GM12872 (cell line): ENCODE measurements around the gene DSTN.

Experiments used
- CTCF ChIP-seq: IDR thresholded peaks from 3 replicates; pipeline ENCODE4 v1.5.1; 2011; ENCODE audit warnings: low read depth, mild to moderate bottlenecking, low read length, moderate library complexity; ENCODE audit not compliant: insufficient read depth

Gene DSTN

GRCh38 chr20:17537959-17538358 is 31.9 kb upstream of the DSTN start:
- TF ChIP-seq CTCF, result no peak

GRCh38 chr20:17538517-17539170 is 31.2 kb upstream of the DSTN start:
- no peak for TF ChIP-seq CTCF

- no peak for TF ChIP-seq CTCF
Measured at GRCh38 chr20:17541596-17541995, 28.3 kb upstream of the DSTN start.

GRCh38 chr20:17541996-17542395 is 27.9 kb upstream of the DSTN start:
- TF ChIP-seq CTCF, result no peak

- no peak for TF ChIP-seq CTCF
Measured at GRCh38 chr20:17542481-17542880, 27.4 kb upstream of the DSTN start.

GRCh38 chr20:17542993-17543412 is 26.9 kb upstream of the DSTN start:
- no peak for TF ChIP-seq CTCF

GRCh38 chr20:17543531-17544131 is 26.2 kb upstream of the DSTN start:
- TF ChIP-seq CTCF, result no peak

GRCh38 chr20:17545127-17545526 is 24.7 kb upstream of the DSTN start:
- TF ChIP-seq CTCF, result no peak
